Gastroesophageal sphincter (tissue), 3 donors: ENCODE results near the gene KCNJ3.

Experiments
- CTCF ChIP-seq, 4 experiments: fragments of 200-600 bp in 2 of 4; fragments of 450-650 bp in 2 of 4; sonication (generic) in 1 of 4; IDR thresholded peaks; one replicate each; pipeline ENCODE4 v1.5.1; 2017 to 2019; ENCODE audit warnings: antibody characterized with exemption in 4 of 4, mild to moderate bottlenecking in 2 of 4, moderate library complexity in 2 of 4
- EP300 ChIP-seq: sonication (generic); formaldehyde crosslinking; IDR thresholded peaks from one replicate; pipeline ENCODE4 v1.6.1; 2017; ENCODE audit warnings: antibody characterized with exemption, mild to moderate bottlenecking
- POLR2A ChIP-seq, 2 donors: fragments of 450-650 bp; IDR thresholded peaks; one replicate each; pipeline ENCODE4 v1.6.1; 2017; ENCODE audit warnings: antibody characterized with exemption in 2 of 2, mild to moderate bottlenecking in 2 of 2, moderate library complexity in 1 of 2
- POLR2AphosphoS5 ChIP-seq: sonication (generic); formaldehyde crosslinking; IDR thresholded peaks from one replicate; pipeline ENCODE4 v1.6.1; 2017; ENCODE audit warnings: antibody characterized with exemption

GRCh38 chr2:154697418-154698252, 860 bp upstream of the KCNJ3 start:
- TF ChIP-seq CTCF (IDR thresholded peaks at IDR 0.05) (no peak), EP300 (no peak), POLR2A (IDR thresholded peaks at IDR 0.05) (no peak), POLR2AphosphoS5 (no peak)
